Activated T-cell treated with anti-CD3 and anti-CD28 coated beads, Interleukin-2, amount 50 U/mL, for 48 hours (primary cell): ENCODE results near the gene TGFB2.
A peak's percentile ranks its signal among the peaks of the same experiment; 100 is the strongest.
"Not testable (repeated sequence)": the region's sequence is repeated elsewhere in the genome, so short reads cannot be mapped to it uniquely, and the experiment has no call there.

Experiments used
- DNase-seq, 2 experiments: peaks; one replicate each; pipeline ENCODE4 v3.0.0-alpha.2; 2020

TGFB2 gene

DNA sequence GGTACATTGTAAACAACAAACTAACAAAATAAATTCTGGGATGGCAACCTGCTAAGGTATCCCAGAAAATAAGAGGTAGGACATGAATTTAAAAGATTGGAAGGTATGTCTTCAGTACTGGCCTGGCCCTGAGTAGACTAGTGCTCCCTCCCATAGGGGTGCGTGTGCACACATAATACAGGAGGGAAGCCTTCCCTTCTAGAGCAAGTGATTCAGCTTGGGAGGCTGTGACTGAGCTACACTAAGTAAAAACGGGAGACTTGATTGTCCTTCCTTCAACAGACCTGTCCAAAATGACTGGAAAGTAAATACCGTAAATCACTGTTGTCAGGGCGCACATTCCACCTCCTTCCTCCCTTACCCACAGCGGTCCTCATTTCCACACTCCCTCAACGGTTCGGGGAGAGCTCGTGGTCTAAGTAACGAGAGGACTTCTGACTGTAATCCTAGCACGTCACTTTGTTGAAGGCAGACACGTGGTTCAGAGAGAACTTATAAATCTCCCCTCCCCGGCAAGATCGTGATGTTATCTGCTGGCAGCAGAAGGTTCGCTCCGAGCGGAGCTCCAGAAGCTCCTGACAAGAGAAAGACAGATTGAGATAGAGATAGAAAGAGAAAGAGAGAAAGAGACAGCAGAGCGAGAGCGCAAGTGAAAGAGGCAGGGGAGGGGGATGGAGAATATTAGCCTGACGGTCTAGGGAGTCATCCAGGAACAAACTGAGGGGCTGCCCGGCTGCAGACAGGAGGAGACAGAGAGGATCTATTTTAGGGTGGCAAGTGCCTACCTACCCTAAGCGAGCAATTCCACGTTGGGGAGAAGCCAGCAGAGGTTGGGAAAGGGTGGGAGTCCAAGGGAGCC, at the start of gene TGFB2:
Gene TGFB2, plus strand, starts transcription at position 523 of the 859 bp plus-strand sequence. CDS start 1,366 bp downstream, outside the sequence.
- DNase-seq = peak; percentile 35 to 37

- DNase-seq = no peak
These were observed 49.0 kb upstream of the TGFB2 start for GRCh38 chr1:218296162-218296561.

DNA sequence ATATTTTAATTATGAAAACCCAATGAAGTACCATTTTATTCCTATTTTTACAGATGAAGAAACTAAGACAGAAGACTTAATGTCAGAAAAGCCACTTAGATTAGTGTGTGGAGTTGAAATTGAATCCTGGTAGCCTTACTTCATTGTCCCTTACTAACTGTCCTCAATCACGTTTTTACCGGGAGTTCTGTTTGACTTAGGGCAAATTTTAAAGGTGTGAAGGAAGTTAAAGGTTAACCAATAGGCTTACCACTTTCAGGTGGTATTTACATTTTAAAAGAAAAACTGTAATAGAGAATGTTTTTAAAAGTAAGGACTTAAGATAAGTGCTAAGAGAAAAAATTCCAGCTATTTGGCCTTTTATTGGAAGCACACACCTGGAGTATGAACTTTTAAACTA, 47.7 kb upstream of the TGFB2 start:
- no peak for DNase-seq

GRCh38 chr1:218297867-218298266, 47.3 kb upstream of the TGFB2 start:
- DNase-seq = no peak

DNA sequence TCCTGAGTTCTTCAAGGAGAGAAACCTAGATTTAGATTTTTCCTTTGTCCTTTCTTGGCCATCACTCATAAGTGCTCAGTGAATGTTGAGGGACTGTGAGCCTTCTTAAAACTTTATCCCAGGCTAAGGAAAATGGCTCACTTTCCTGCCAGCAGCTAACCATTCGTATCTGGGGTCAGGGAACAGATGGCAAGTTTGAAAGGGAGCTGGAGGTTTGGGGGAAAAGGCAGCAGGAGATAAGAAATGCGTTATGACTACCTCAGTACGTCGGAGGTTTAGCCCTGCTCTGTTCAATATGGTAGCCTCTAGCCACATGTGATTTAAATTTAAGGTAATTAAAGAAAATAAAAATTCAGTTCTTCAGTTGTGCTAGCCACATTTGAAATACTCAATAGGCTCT, 46.7 kb upstream of the TGFB2 start:
- no peak for DNase-seq

GRCh38 chr1:218299416-218299815, 45.7 kb upstream of the TGFB2 start:
- no peak for DNase-seq

DNA sequence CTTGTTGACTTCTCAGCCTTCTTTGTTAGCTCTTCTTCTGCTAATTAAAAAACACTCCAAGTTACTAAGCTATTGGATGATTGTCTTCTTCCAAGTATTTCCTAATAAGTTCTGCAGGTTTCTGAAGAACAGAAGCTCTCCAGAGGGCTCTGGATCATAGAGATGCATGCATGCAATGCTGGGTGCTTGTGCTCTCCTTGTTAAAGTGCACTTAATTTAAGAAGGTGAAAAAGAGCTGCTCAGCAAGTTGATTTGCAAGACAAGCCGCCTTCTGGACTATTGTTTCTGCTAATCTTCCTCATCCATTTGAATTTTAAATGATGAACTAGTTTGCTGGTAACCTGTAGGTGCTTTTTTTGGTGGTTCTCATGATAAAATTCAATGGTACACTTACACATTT, 43.9 kb upstream of the TGFB2 start:
- DNase-seq = no peak

GRCh38 chr1:218302155-218302554, 43.0 kb upstream of the TGFB2 start:
- no peak for DNase-seq

GRCh38 chr1:218303176-218303879, 41.8 kb upstream of the TGFB2 start:
- DNase-seq = no peak

DNA sequence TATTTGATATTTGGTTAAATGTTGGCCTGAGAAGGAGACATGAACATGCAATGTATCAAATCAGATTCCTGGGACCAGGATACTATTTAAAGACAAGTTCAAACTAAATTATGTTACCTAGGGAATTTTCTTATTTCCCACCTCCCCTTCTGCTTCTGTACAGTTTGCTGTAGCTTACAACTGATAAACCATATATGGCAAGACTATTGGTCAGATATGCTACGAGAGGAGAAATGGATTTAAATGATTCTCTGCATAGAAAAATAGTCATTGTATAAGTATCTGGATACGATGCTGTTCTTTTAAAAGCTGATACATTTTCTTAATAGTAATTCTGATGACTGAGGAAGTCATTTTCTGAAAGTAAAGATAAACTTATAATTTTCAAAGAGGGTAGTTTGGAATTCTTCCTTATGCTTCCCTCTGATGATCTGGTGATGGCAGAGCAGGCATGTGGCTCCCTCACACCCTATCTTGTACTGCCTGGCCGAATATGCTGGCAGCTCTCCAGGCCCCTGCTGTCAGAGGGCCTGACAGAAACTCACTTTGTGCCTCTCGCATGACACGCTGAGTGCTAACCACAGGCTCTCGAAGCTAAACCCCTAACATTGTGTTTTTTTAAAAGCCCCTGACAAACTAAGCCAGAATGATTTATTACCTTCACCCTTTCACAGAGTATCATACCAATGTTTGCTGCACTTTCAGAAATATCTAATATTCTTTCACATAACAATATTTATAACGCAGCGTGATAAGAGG, 40.7 kb upstream of the TGFB2 start:
- no peak for DNase-seq

GRCh38 chr1:218305472-218306064, 39.6 kb upstream of the TGFB2 start:
- no peak for DNase-seq

DNA sequence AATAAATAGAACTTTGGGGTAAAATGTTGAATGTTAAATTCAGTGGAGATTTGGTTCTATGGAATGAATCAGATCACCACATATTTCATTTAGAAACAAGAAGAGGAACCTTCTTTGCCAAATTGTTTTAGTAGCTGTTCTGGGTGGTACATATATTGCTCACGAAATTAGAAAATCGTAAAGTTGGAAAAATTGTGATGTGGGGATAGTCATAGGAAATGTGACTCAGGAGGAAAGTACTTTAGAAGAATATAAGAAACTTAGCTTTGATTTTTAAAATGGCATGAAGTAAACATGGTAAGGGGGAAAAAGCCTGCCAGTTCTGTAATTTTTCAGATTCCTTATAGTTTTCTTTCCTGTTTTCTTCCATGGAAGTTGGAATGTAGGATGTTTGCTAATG, 32.6 kb upstream of the TGFB2 start:
- DNase-seq = no peak

DNA sequence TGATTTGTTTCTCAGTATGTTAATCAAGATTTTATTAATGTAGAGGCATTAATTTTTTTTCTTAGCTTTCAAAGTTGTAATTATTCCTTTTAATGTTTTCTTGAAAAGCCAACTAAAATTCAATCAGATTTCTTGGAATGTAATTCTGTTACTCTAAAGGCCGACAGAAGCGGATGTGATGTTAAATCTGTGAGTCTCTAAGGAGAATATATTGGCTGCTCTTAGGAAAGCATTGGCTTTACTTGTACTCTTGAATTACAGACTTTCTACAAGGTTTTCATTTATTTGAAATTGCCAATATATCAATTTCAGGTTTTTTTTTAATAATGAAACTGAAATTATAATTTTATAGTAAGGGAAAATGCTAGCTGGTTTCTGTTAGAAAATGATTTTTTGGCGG, 30.8 kb upstream of the TGFB2 start:
- no peak for DNase-seq

DNA sequence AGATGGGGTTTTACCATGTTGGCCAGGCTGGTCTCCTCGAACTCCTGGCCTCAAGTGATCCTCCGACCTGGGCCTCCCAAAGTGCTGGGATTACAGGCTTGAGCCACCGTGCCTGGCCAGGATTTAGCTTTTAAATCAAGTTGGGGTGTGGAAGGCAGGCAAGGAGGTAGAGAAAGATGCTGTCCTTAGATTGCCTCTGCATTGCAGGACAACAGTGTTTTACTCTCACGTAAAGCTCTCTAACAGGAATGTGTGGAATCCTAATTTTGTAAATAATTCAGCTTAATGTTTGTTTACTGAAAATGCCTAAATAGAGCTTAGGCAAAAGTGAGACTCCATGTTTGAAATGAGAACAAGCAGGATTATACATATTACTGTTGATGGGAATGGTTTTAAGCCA, 29.5 kb upstream of the TGFB2 start:
- no peak for DNase-seq

- no peak for DNase-seq
These were observed 28.1 kb upstream of the TGFB2 start for GRCh38 chr1:218317061-218317460.

DNA sequence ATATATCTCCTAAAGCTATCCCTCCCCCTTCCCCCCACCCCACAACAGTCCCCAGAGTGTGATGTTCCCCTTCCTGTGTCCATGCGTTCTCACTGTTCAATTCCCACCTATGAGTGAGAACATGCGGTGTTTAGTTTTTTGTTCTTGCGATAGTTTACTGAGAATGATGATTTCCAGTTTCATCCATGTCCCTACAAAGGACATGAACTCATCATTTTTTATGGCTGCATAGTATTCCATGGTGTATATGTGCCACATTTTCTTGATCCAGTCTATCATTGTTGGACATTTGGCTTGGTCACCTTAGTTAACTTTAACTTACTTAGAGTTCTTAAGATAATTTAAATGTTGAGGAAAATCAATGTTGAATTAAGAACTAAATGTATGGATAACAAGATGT, 25.0 kb upstream of the TGFB2 start:
- DNase-seq = not testable (repeated sequence)

- DNase-seq = no peak
These were observed 22.4 kb upstream of the TGFB2 start for GRCh38 chr1:218322762-218323161.

- DNase-seq = no peak
These were observed 21.4 kb upstream of the TGFB2 start for GRCh38 chr1:218323568-218324225.

- no peak for DNase-seq
These were observed 20.9 kb upstream of the TGFB2 start for GRCh38 chr1:218324226-218324580.

GRCh38 chr1:218328769-218329168, 16.4 kb upstream of the TGFB2 start:
- DNase-seq = no peak

DNA sequence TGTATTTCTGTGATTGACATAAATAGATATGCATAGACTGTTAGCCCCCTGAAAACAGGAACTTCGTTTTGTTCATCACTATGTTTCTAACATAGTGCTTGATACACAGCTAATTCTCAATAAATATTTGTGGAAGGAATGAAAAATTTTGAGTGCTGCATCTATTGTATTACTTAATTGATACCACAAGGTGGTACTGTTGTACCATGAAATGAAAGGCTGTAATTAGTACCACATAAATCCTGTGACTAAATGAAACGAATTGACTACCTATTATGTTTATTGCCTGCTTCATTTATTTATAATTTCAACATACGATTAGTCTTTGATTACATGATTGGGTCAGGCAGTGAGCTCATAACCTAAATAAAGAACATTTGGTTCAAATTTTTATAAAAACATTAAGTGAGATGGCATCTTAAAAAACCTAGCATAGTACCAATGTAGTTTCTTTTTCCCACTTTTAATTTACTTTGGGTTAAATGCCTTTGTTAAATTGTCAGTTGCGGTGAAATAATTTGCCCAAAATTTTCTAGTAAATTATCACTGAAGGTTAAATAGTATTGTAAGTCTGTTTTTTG, 15.0 kb upstream of the TGFB2 start:
- DNase-seq = no peak

DNA sequence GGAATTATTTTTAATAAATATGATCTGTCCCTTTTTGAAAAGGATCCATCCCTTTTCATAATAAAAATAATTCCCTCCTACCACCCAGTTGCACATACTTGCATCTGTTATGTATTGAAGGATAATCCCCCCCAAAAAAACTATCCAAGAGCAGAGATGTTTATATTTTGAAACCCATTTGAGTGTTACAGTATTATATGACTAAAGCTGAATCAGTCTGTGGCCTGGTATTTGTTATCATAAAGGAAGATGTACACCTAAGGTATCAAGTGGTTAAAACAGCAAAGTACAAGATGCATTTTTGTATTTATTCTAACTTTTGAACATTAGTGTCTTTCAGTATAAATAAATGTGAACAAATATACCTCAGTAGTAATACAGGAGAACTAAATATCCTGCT, 12.7 kb upstream of the TGFB2 start:
- DNase-seq = no peak
